Esophagus muscularis mucosa (tissue), 4 donors: ENCODE measurements around the gene PPP6R2. TPM values are rescaled to one million over a fixed set of nuclear protein-coding genes. Genes with fewer than 3 reads are reported as not detected.
A peak's percentile ranks its signal among the peaks of the same experiment; 100 is the strongest.

Experiments
- DNase-seq: peaks from one replicate; pipeline ENCODE4 v3.0.0-alpha.2; 2017; ENCODE audit errors: extremely low spot score
- H3K27ac ChIP-seq, 4 donors: fragments of 200-600 bp; sonication (generic); replicated peaks in 1 of 4; 1 replicate in 3 of 4; 2 replicates in 1 of 4; pipeline ENCODE4 v1.5.1; 2016 to 2019; ENCODE audit warnings: mild to moderate bottlenecking in 1 of 4
- H3K27me3 ChIP-seq, 4 donors: fragments of 200-600 bp; sonication (generic); one replicate each; pipeline versions ENCODE4 v1.5.1 to v1.6.0; 2016 to 2019
- H3K36me3 ChIP-seq, 4 donors: fragments of 200-600 bp; sonication (generic); one replicate each; pipeline ENCODE4 v1.5.1; 2016 to 2019
- H3K4me1 ChIP-seq, 4 donors: fragments of 200-600 bp; sonication (generic); one replicate each; pipeline ENCODE4 v1.5.1; 2016 to 2019
- H3K4me3 ChIP-seq, 4 donors: fragments of 200-600 bp; sonication (generic); 1 replicate in 2 of 4; 2 replicates in 2 of 4; pipeline ENCODE4 v1.5.1; 2016 to 2019; ENCODE audit warnings: mild to moderate bottlenecking in 4 of 4, moderate library complexity in 1 of 4
- H3K9me3 ChIP-seq, 4 donors: fragments of 200-600 bp; sonication (generic); 1 replicate in 3 of 4; 2 replicates in 1 of 4; pipeline ENCODE4 v1.5.1; 2016 to 2019
- CTCF ChIP-seq, 3 experiments: fragments of 200-600 bp in 2 of 3; fragments of 450-650 bp in 1 of 3; sonication (generic) in 2 of 3; IDR thresholded peaks; one replicate each; pipeline ENCODE4 v1.5.1; 2017 to 2019; ENCODE audit warnings: antibody characterized with exemption in 3 of 3, mild to moderate bottlenecking in 2 of 3, moderate library complexity in 1 of 3
- EP300 ChIP-seq: sonication (generic); formaldehyde crosslinking; IDR thresholded peaks from one replicate; pipeline ENCODE4 v1.6.1; 2017; ENCODE audit warnings: antibody characterized with exemption
- POLR2A ChIP-seq: fragments of 450-650 bp; IDR thresholded peaks from one replicate; pipeline ENCODE4 v1.6.1; 2017; ENCODE audit warnings: antibody characterized with exemption, moderate library complexity, mild to moderate bottlenecking, low read depth
- POLR2AphosphoS5 ChIP-seq, 2 donors: sonication (generic); formaldehyde crosslinking; IDR thresholded peaks; one replicate each; pipeline ENCODE4 v1.6.1; 2017; ENCODE audit warnings: antibody characterized with exemption in 2 of 2
- WGBS: methylation state at CpG from one replicate; pipeline ENCODE4 v1.1.5; 2018; 5-methylcytosine and 5-hydroxymethylcytosine counted together
- intact Hi-C: fragments of 100-400 bp; cut with DNase I; formaldehyde crosslinking; loops from one replicate; pipeline ENCODE4 v1.15.1; 2023
- total RNA-seq, 4 donors: library from RNA; depleted of rRNA; stranded (reverse); fragments of >200 nt; gene quantifications; one replicate each; pipeline versions ENCODE4 v1.1.0 to v1.2.1, GENCODE V29; 2016

Gene PPP6R2
- total RNA-seq, 4 donors from 2014 or later, result 57.7 to 79.4 (median 65.3) TPM

GRCh38 chr22:50313021-50313420 lies 30.1 kb upstream of the PPP6R2 start:
- Histone ChIP-seq H3K4me1 (peaks cover 19 to 36% (median 27%) of the 10 kb centered on the region in 4 donors), H3K9me3 (no peaks in the 10 kb centered on the region), H3K4me3 (no peak overlapping the region), H3K27ac (no peak overlapping the region), H3K36me3 (peaks cover 0 to 7% (median 0%) of the 10 kb centered on the region in 4 donors), H3K27me3 (no peaks in the 10 kb centered on the region)
- DNase-seq, result no peak
- 78% methylated on average over 7 of the region's 7 CpGs for WGBS
- TF ChIP-seq POLR2AphosphoS5 (IDR thresholded peaks at IDR 0.05), result no peak
- no peak for TF ChIP-seq POLR2A
- no peak for TF ChIP-seq EP300
- intact Hi-C loops, result no loop called here

- Histone ChIP-seq H3K4me3 (no peak overlapping the region), H3K4me1 (peaks cover 14 to 30% (median 22%) of the 10 kb centered on the region in 4 donors), H3K36me3 (peaks cover 0 to 7% (median 0%) of the 10 kb centered on the region in 4 donors), H3K27me3 (no peaks in the 10 kb centered on the region), H3K27ac (no peak overlapping the region), H3K9me3 (no peaks in the 10 kb centered on the region)
- intact Hi-C loops, result no loop called here
- no peak for TF ChIP-seq EP300
- TF ChIP-seq CTCF (IDR thresholded peaks at IDR 0.05), result no peak
- TF ChIP-seq POLR2A, result no peak
- TF ChIP-seq POLR2AphosphoS5 (IDR thresholded peaks at IDR 0.05), result no peak
- no peak for DNase-seq
- WGBS, result 91% methylated on average over 10 of the region's 17 CpGs
Measured at GRCh38 chr22:50313600-50313999, 29.5 kb upstream of the PPP6R2 start.

GRCh38 chr22:50314081-50314454 lies 29.1 kb upstream of the PPP6R2 start:
- peaks cover 0 to 7% (median 0%) of the 10 kb centered on the region in 4 donors for H3K36me3 ChIP-seq
- no peak for TF ChIP-seq CTCF (IDR thresholded peaks at IDR 0.05)
- no peak for TF ChIP-seq POLR2A
- TF ChIP-seq POLR2AphosphoS5 (IDR thresholded peaks at IDR 0.05), result no peak
- TF ChIP-seq EP300, result no peak
- peak overlapping the region in 2 of 4 donors; percentile 16 to 28 for H3K4me3 ChIP-seq
- 63% methylated on average over 5 of the region's 14 CpGs for WGBS
- peaks cover 9 to 25% (median 17%) of the 10 kb centered on the region in 4 donors for H3K4me1 ChIP-seq
- no peaks in the 10 kb centered on the region for H3K9me3 ChIP-seq
- DNase-seq, result no peak
- intact Hi-C loops, result no loop called here
- no peak overlapping the region for H3K27ac ChIP-seq
- no peaks in the 10 kb centered on the region for H3K27me3 ChIP-seq

- H3K36me3 ChIP-seq, result peaks cover 0 to 7% (median 0%) of the 10 kb centered on the region in 4 donors
- H3K9me3 ChIP-seq, result no peaks in the 10 kb centered on the region
- 67% methylated on average over 11 of the region's 33 CpGs for WGBS
- no peak for DNase-seq
- intact Hi-C loops, result no loop called here
- TF ChIP-seq CTCF (IDR thresholded peaks at IDR 0.05), result no peak
- no peak for TF ChIP-seq EP300
- no peak for TF ChIP-seq POLR2A
- no peak for TF ChIP-seq POLR2AphosphoS5 (IDR thresholded peaks at IDR 0.05)
- H3K4me3 ChIP-seq, result peak overlapping the region in 3 of 4 donors; percentile 10 to 28 (median 16)
- peaks cover 3 to 19% (median 11%) of the 10 kb centered on the region in 4 donors for H3K4me1 ChIP-seq
- H3K27ac ChIP-seq, result peak overlapping the region in 1 of 4 donors; percentile 10
- H3K27me3 ChIP-seq, result no peaks in the 10 kb centered on the region
Measured at GRCh38 chr22:50314455-50315288, 28.5 kb upstream of the PPP6R2 start.

GRCh38 chr22:50315289-50316113 lies 27.6 kb upstream of the PPP6R2 start:
- Histone ChIP-seq H3K9me3 (no peaks in the 10 kb centered on the region), H3K4me3 (no peak overlapping the region), H3K4me1 (peaks cover 0 to 18% (median 10%) of the 10 kb centered on the region in 4 donors), H3K36me3 (peaks cover 0 to 7% (median 0%) of the 10 kb centered on the region in 4 donors), H3K27me3 (no peaks in the 10 kb centered on the region), H3K27ac (no peak overlapping the region)
- WGBS, result 91% methylated on average over 14 of the region's 18 CpGs
- no peak for DNase-seq
- no peak for TF ChIP-seq EP300
- no peak for TF ChIP-seq POLR2A
- intact Hi-C loops, result no loop called here
